ENCODE results near the gene CPLANE2. TPM values are rescaled to one million over a fixed set of nuclear protein-coding genes. Genes with fewer than 3 reads are reported as not detected.

The CPLANE2 gene
- total RNA-seq, 1 experiment from 2014 or later = 6.3 TPM

DNA sequence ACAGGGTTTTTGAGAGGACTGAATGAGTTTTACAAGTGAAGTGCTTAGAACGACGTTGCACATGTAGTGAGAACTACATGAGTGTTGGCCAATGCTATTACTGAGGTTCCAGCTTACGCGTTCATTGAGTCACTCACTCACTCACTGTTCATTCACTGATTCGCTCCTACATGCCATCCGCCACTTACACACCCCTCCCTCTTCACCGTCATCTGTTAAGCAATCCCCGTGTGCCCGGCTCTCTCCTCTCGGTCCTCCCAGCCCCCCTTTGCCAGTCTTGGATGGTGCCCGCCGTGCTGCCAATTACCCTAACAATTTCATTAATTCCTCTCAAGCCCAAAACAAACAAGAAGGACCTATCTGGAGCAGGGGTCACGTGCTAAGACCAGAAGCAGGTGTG, 53.8 kb downstream of the CPLANE2 start:
- Histone ChIP-seq H3K9me3 (ENCODE audit: control insufficient read depth, low read depth, low read length) (no peaks in the 10 kb centered on the region), H2AFZ (ENCODE audit: low read length) (no peak overlapping the region), H3K27me3 (ENCODE audit: insufficient read depth, low read length) (no peaks in the 10 kb centered on the region), H4K8ac (replicated peaks; ENCODE audit: insufficient read length, low read depth, low read length) (no peak overlapping the region), H2AK5ac (ENCODE audit: insufficient read length, low read length) (no peak overlapping the region), H4K91ac (ENCODE audit: insufficient read length, low read depth, low read length) (no peak overlapping the region), H3T11ph (ENCODE audit: low read length) (no peak overlapping the region), H3K18ac (ENCODE audit: insufficient read length, low read depth, low read length) (no peak overlapping the region), H4K20me1 (ENCODE audit: control insufficient read depth, insufficient read depth, insufficient read length) (no peaks in the 10 kb centered on the region), H2BK5ac (ENCODE audit: insufficient read length, low read length) (no peak overlapping the region), H3K9ac (ENCODE audit: extremely low read depth, insufficient read length, low read length) (no peak overlapping the region), H2BK20ac (ENCODE audit: low read depth, low read length, poor library complexity, severe bottlenecking) (no peak overlapping the region), H2BK15ac (ENCODE audit: low read depth, low read length) (no peak overlapping the region), H4K5ac (ENCODE audit: insufficient read length, low read depth, low read length) (no peak overlapping the region), H3K4me2 (ENCODE audit: insufficient read depth, insufficient read length, low read length) (no peak overlapping the region), H2BK12ac (ENCODE audit: insufficient read length, low read depth, low read length) (no peak overlapping the region), H3K4me1 (ENCODE audit: insufficient read depth, low read length) (no peaks in the 10 kb centered on the region), H3K79me2 (ENCODE audit: insufficient read depth, low read length) (no peaks in the 10 kb centered on the region), H3K4ac (ENCODE audit: low read depth, low read length) (no peak overlapping the region), H3K23ac (ENCODE audit: insufficient read length, low read depth, low read length) (no peak overlapping the region), H3K56ac (ENCODE audit: insufficient read length, low read depth, low read length) (no peak overlapping the region), H3K79me1 (ENCODE audit: insufficient read depth, low read depth, low read length, poor library complexity, severe bottlenecking) (no peaks in the 10 kb centered on the region), H3K14ac (ENCODE audit: insufficient read depth, low read length) (no peak overlapping the region), H3K27ac (ENCODE audit: insufficient read length, low read depth, low read length) (no peak overlapping the region), H3K23me2 (ENCODE audit: insufficient read length, low read depth, low read length, poor library complexity, severe bottlenecking) (no peaks in the 10 kb centered on the region), H2BK120ac (ENCODE audit: low read depth, low read length, poor library complexity, severe bottlenecking) (no peak overlapping the region)
- TF ChIP-seq CTCF (conservative IDR thresholded peaks at IDR 0.05) = no peak
- Mint-ChIP-seq H3K4me1 (peaks cover 12 to 20% of the 10 kb centered on the region in 2 experiments), H3K9me3 (no peaks in the 10 kb centered on the region), H3K27ac (no peak overlapping the region), H3K4me3 (no peak overlapping the region), H3K27me3 (ENCODE audit: low read depth) (peaks cover 3% of the 10 kb centered on the region), H3K36me3 (ENCODE audit: insufficient read depth in 1 of 3, low read depth in 3 of 3) (no peaks in the 10 kb centered on the region)
- WGBS (ENCODE audit: extremely low coverage, insufficient read length, low lambda C conversion rate) = no CpG with 5 or more reads among the region's 13 CpGs
- DNase-seq = no peak

All from H9 (cell line).